NCI-H1694 treated with DMSO at 0.1 percent for 48 hours (cell line): Measurements from ENCODE around the gene HIBCH.
"Not testable (repeated sequence)": the region's sequence is repeated elsewhere in the genome, so short reads cannot be mapped to it uniquely, and the experiment has no call there.

ENCODE experiments used
- DNase-seq: peaks from one replicate; lab custom pipeline; 2025; lab: John Stamatoyannopoulos, UW

HIBCH gene

GRCh38 chr2:190319555-190320498 is at the start of gene HIBCH:
Gene HIBCH, minus strand, starts transcription at chr2:190319826. Its CDS starts 76 bp downstream, at chr2:190319750.
- peak; percentile 99 for DNase-seq

- DNase-seq = no peak
These were observed 47.5 kb upstream of the HIBCH start for GRCh38 chr2:190367091-190367490.

GRCh38 chr2:190366248-190366753 is 46.7 kb upstream of the HIBCH start:
- no peak for DNase-seq

- DNase-seq = no peak
These were observed 46.0 kb upstream of the HIBCH start for GRCh38 chr2:190365499-190366204.

GRCh38 chr2:190362894-190363293 is 43.3 kb upstream of the HIBCH start:
- no peak for DNase-seq

GRCh38 chr2:190361572-190361971 is 41.9 kb upstream of the HIBCH start:
- DNase-seq = no peak

GRCh38 chr2:190360965-190361364 is 41.3 kb upstream of the HIBCH start:
- DNase-seq = no peak

GRCh38 chr2:190360561-190360960 is 40.9 kb upstream of the HIBCH start:
- no peak for DNase-seq

GRCh38 chr2:190358655-190359448 is 39.2 kb upstream of the HIBCH start:
- not testable (repeated sequence) for DNase-seq

GRCh38 chr2:190357600-190357999 is 38.0 kb upstream of the HIBCH start:
- DNase-seq = peak; percentile 74

- no peak for DNase-seq
These were observed 36.5 kb upstream of the HIBCH start for GRCh38 chr2:190355968-190356644.

GRCh38 chr2:190354003-190354690 is 34.5 kb upstream of the HIBCH start:
- no peak for DNase-seq

- DNase-seq = no peak
These were observed 33.9 kb upstream of the HIBCH start for GRCh38 chr2:190353537-190353899.

- no peak for DNase-seq
These were observed 33.3 kb upstream of the HIBCH start for GRCh38 chr2:190352668-190353536.

- no peak for DNase-seq
These were observed 32.3 kb upstream of the HIBCH start for GRCh38 chr2:190351955-190352354.

- DNase-seq = no peak
These were observed 30.7 kb upstream of the HIBCH start for GRCh38 chr2:190350371-190350770.

GRCh38 chr2:190344276-190344827 is 24.7 kb upstream of the HIBCH start:
- DNase-seq = no peak

GRCh38 chr2:190343536-190344275 is 24.1 kb upstream of the HIBCH start, which contains the start of gene INPP1:
Gene INPP1, plus strand, starts transcription at chr2:190343589. Its CDS starts 16,514 bp downstream, at chr2:190360103.
- DNase-seq = peak; percentile 18

- peak; percentile 5 for DNase-seq
These were observed 23.5 kb upstream of the HIBCH start for GRCh38 chr2:190343089-190343535.
